Hepatocyte (in vitro differentiated cells): ENCODE results near the gene GPC5.

Experiments
- EZH2 ChIP-seq: fragments of 200-600 bp; sonication (generic); IDR thresholded peaks from 2 replicates; pipeline ENCODE4 v1.6.1; 2016; ENCODE audit warnings: antibody characterized with exemption, mild to moderate bottlenecking, borderline replicate concordance
- TF ChIP-seq, protein P1 (sequence below): fragments of 200-600 bp; sonication (generic); IDR thresholded peaks from 2 replicates; pipeline ENCODE4 v1.5.1; 2016; ENCODE audit warnings: antibody characterized with exemption, mild to moderate bottlenecking; ENCODE audit not compliant: poor library complexity

DNA sequence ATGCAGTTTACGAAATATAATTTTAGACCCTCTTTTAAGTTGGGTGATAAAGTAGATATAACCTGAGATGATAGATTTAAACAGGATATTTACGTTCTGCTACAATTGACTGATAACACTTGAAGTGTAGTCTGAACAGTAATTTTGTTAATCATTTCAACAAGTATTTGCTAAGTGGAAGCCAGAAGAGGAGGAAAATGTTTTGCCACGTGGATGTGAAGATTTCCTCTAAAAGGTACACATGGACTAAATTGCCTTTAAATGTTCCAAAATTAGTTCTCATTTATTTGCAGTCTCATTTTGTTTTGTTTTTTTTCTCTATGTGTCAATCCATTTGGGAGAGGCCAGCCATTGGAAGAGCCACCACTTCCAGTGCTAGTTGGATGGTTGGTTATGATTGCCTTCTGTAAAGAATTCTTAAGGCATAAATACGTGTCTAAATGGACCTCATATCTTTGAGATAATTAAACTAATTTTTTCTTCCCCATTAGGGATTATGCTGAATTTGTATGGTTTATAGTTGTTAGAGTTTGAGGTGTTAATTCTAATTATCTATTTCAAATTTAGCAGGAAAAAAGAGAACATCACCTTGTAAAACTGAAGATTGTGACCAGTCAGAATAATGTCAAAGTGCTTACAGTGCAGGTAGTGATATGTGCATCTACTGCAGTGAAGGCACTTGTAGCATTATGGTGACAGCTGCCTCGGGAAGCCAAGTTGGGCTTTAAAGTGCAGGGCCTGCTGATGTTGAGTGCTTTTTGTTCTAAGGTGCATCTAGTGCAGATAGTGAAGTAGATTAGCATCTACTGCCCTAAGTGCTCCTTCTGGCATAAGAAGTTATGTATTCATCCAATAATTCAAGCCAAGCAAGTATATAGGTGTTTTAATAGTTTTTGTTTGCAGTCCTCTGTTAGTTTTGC is 48.2 kb upstream of the GPC5 start:
- TF ChIP-seq EZH2 = no peak
- TF ChIP-seq, protein P1, sequence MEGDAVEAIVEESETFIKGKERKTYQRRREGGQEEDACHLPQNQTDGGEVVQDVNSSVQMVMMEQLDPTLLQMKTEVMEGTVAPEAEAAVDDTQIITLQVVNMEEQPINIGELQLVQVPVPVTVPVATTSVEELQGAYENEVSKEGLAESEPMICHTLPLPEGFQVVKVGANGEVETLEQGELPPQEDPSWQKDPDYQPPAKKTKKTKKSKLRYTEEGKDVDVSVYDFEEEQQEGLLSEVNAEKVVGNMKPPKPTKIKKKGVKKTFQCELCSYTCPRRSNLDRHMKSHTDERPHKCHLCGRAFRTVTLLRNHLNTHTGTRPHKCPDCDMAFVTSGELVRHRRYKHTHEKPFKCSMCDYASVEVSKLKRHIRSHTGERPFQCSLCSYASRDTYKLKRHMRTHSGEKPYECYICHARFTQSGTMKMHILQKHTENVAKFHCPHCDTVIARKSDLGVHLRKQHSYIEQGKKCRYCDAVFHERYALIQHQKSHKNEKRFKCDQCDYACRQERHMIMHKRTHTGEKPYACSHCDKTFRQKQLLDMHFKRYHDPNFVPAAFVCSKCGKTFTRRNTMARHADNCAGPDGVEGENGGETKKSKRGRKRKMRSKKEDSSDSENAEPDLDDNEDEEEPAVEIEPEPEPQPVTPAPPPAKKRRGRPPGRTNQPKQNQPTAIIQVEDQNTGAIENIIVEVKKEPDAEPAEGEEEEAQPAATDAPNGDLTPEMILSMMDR = no peak
